ENCODE data around the gene DNLZ.
A peak's percentile ranks its signal among the peaks of the same experiment; 100 is the strongest.

The DNLZ gene

DNA sequence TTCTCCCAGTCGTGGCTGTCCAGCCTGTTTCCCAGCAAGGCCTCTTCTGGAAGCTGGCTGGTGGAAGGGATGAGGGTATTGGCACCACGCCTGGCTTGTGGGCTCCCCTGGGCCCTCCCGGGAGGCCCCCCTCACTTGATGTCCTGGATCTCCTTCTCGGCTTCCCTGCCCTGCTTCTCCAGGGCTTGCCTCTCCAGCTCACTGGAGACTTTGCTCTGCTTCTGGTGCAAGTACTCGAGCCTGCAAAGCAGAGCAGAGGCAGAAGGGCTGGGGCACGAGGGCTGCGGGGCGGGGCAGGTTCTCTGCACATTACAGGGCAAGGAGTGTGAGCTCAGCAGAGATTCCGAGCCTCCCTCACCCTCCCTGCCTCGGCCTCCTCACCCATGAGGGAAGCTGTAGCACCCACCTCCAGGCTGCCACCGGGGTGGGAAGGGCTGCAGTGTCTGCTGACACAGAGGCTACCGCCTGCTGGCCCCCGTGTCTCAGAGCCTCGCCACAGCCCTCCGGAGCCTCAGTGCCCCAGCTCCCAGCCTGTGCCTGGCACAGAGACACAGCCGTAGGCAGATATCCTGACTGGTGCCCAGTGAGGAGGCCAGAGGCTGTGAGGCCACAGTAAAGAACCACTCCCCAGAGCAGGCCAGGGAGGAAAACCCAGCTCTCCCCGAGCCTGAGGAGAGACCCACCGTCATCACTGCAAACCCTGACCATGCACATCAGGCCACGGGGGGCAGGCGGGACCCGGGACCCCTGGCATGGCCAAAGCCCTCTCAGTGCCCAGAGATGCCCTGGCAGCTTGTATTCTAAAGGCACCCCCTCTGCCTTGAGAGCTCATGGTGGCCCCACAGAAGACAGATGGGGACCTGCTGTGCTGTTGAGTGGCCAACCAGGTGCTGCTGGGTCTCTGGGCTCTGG lies 29.2 kb upstream of the DNLZ start:
- ChIA-PET CTCF (interaction anchor here (1.1 to 5.1 kb wide), 3 partner anchors 9 to 279 kb away, joined by 4 to 23 read pairs (median 5); no protein-coding TSS in a partner anchor), POLR2A (interaction anchor here (1.1 to 1.3 kb wide), 4 partner anchors 15 to 39 kb away, joined by 3 to 5 read pairs (median 3); partner anchors contain the start of gene DNLZ)
- peaks cover 14 to 92% of the 10 kb centered on the region in 2 experiments for H3K36me3 ChIP-seq (ENCODE audit: control insufficient read depth in 2 of 2, insufficient read depth in 1 of 2, low read length in 2 of 2)
- no peak overlapping the region for H3K4me3 ChIP-seq (ENCODE audit: low read depth, low read length)
- no peak overlapping the region for H3K27ac ChIP-seq (ENCODE audit: extremely low read depth, low read depth, low read length)
- TF ChIP-seq KLF1 (tag by site-specific recombination; IDR thresholded peaks at IDR 0.05) (peak; percentile 53), SCRT2 (tag by site-specific recombination; IDR thresholded peaks at IDR 0.05) (0 out of 2 replicates have a peak, but pooled peaks have one; percentile 1), GLIS1 (tag by site-specific recombination; IDR thresholded peaks at IDR 0.05) (peak; percentile 62), GLIS2 (tag by site-specific recombination; IDR thresholded peaks at IDR 0.05) (0 out of 2 replicates have a peak, but pooled peaks have one; percentile 26), ZBTB26 (tag by site-specific recombination; optimal IDR thresholded peaks at IDR 0.05) (no peak)
- H3K9me3 ChIP-seq (ENCODE audit: control insufficient read depth, insufficient read depth, low read depth, low read length), result no peaks in the 10 kb centered on the region
- H3K4me1 ChIP-seq (ENCODE audit: control insufficient read depth, insufficient read depth, low read length), result no peaks in the 10 kb centered on the region

- ChIA-PET POLR2A (interaction anchor here (1.2 to 1.3 kb wide), 3 partner anchors 14 to 62 kb away, joined by 3 to 5 read pairs (median 4); partner anchors contain the start of gene DNLZ), CTCF (interaction anchor here (1.1 to 5.1 kb wide), 5 partner anchors 10 to 280 kb away, joined by 4 to 23 read pairs (median 5); partner anchors contain the start of gene DNLZ)
- no peaks in the 10 kb centered on the region for H3K9me3 ChIP-seq (ENCODE audit: control insufficient read depth, insufficient read depth, low read depth, low read length)
- H3K27ac ChIP-seq (ENCODE audit: extremely low read depth, low read depth, low read length), result no peak overlapping the region
- H3K36me3 ChIP-seq (ENCODE audit: control insufficient read depth in 2 of 2, insufficient read depth in 1 of 2, low read length in 2 of 2), result peaks cover 11 to 94% of the 10 kb centered on the region in 2 experiments
- TF ChIP-seq SCRT2 (tag by site-specific recombination; IDR thresholded peaks at IDR 0.05), result peak; percentile 46; the same call in 1 of the 2 replicates
- no peak for TF ChIP-seq ZNF677 (tag by site-specific recombination; IDR thresholded peaks at IDR 0.05)
- no peak for TF ChIP-seq ZNF747 (tag by site-specific recombination; IDR thresholded peaks at IDR 0.05)
- TF ChIP-seq ZNF423 (tag by site-specific recombination; IDR thresholded peaks at IDR 0.05), result no peak
- H3K4me1 ChIP-seq (ENCODE audit: control insufficient read depth, insufficient read depth, low read length), result no peaks in the 10 kb centered on the region
- no peak overlapping the region for H3K4me3 ChIP-seq (ENCODE audit: low read depth, low read length)
These were observed 28.4 kb upstream of the DNLZ start for GRCh38 chr9:136391737-136392537.

- TF ChIP-seq ZBTB44 (tag by site-specific recombination; IDR thresholded peaks at IDR 0.05) (no peak), ZNF501 (tag by site-specific recombination; IDR thresholded peaks at IDR 0.05) (no peak), KLF1 (tag by site-specific recombination; IDR thresholded peaks at IDR 0.05) (peak; percentile 86), ZNF473 (tag by site-specific recombination; IDR thresholded peaks at IDR 0.05) (no peak), ZNF335 (tag by site-specific recombination; conservative IDR thresholded peaks at IDR 0.05) (no peak)
- no peak overlapping the region for H3K27ac ChIP-seq (ENCODE audit: extremely low read depth, low read depth, low read length)
- no peaks in the 10 kb centered on the region for H3K9me3 ChIP-seq (ENCODE audit: control insufficient read depth, insufficient read depth, low read depth, low read length)
- CTCF ChIA-PET, result interaction anchor here (1.2 to 5.1 kb wide), 3 partner anchors 12 to 50 kb away, joined by 4 to 23 read pairs (median 8); partner anchors contain the start of gene DNLZ
- no peak overlapping the region for H3K4me3 ChIP-seq (ENCODE audit: low read depth, low read length)
- no peaks in the 10 kb centered on the region for H3K4me1 ChIP-seq (ENCODE audit: control insufficient read depth, insufficient read depth, low read length)
- peaks cover 16 to 92% of the 10 kb centered on the region in 2 experiments for H3K36me3 ChIP-seq (ENCODE audit: control insufficient read depth in 2 of 2, insufficient read depth in 1 of 2, low read length in 2 of 2)
- POLR2A ChIA-PET, result interaction anchor here (0.6 to 2.0 kb wide), 5 partner anchors 8 to 266 kb away, joined by 3 to 8 read pairs (median 4); no protein-coding TSS in a partner anchor
These were observed 25.9 kb upstream of the DNLZ start for GRCh38 chr9:136389396-136389795.
